HEK293 (cell line): ENCODE measurements around the gene FADS1.
A peak's percentile ranks its signal among the peaks of the same experiment; 100 is the strongest.

Experiments
- CTCF ChIA-PET: fragments of 350-600 bp; formaldehyde crosslinking; extraction: SDS; loops from one replicate; lab custom pipeline; 2021; ENCODE audit warnings: antibody characterized with exemption; lab: Yijun Ruan, JAX
- POLR2A ChIA-PET: fragments of 300-600 bp; formaldehyde crosslinking; extraction: SDS; loops from one replicate; lab custom pipeline; 2020; ENCODE audit warnings: antibody characterized with exemption, inconsistent platforms; lab: Yijun Ruan, JAX
- H3K27ac ChIP-seq: fragments of 200-500 bp; sonication (Bioruptor generic); 2 replicates; pipeline ENCODE4 v1.5.1; 2014; ENCODE audit warnings: low read depth, low read length, control low read depth, inconsistent platforms; ENCODE audit errors: extremely low read depth
- H3K36me3 ChIP-seq, 2 experiments: fragments of 200-500 bp in 1 of 2; sonication (Bioruptor generic) in 1 of 2; 1 replicate in 1 of 2; 2 replicates in 1 of 2; pipeline ENCODE4 v1.5.1; 2014 to 2017; ENCODE audit warnings: inconsistent platforms in 2 of 2, low read length in 2 of 2; ENCODE audit not compliant: control insufficient read depth in 2 of 2, insufficient read depth in 1 of 2
- H3K4me1 ChIP-seq: fragments of 200-500 bp; sonication (Bioruptor generic); 2 replicates; pipeline ENCODE4 v1.5.1; 2014; ENCODE audit warnings: mild to moderate bottlenecking, low read length, inconsistent platforms; ENCODE audit not compliant: control insufficient read depth, insufficient read depth
- H3K4me3 ChIP-seq: 2 replicates; pipeline ENCODE4 v1.5.1; 2011; ENCODE audit warnings: low read depth, mild to moderate bottlenecking, control low read depth, low read length, moderate library complexity
- H3K9me3 ChIP-seq: fragments of 200-500 bp; sonication (Bioruptor generic); 2 replicates; pipeline ENCODE4 v1.5.1; 2014; ENCODE audit warnings: low read depth, low read length, inconsistent platforms; ENCODE audit not compliant: control insufficient read depth, insufficient read depth
- EGR2 ChIP-seq: fragments of 450-650 bp; formaldehyde crosslinking; IDR thresholded peaks from 2 replicates; pipeline ENCODE4 v1.5.1; 2016; ENCODE audit warnings: low read depth, missing biosample characterization, missing genetic modification characterization
- FEZF1 ChIP-seq: fragments of 450-650 bp; formaldehyde crosslinking; IDR thresholded peaks from 2 replicates; pipeline ENCODE4 v1.5.1; 2016; ENCODE audit warnings: missing biosample characterization, missing genetic modification characterization
- GLIS1 ChIP-seq: fragments of 450-650 bp; formaldehyde crosslinking; IDR thresholded peaks from 2 replicates; pipeline ENCODE4 v1.5.1; 2016; ENCODE audit warnings: missing biosample characterization, missing genetic modification characterization
- GLIS2 ChIP-seq: fragments of 450-650 bp; formaldehyde crosslinking; IDR thresholded peaks from 2 replicates; pipeline ENCODE4 v1.5.1; 2016; ENCODE audit warnings: missing biosample characterization, missing genetic modification characterization
- HOXC10 ChIP-seq: sonication (generic); formaldehyde crosslinking; IDR thresholded peaks from 2 replicates; pipeline ENCODE4 v1.8.1; 2023; ENCODE audit warnings: mild to moderate bottlenecking, missing genetic modification reagents
- KLF9 ChIP-seq: fragments of 450-650 bp; formaldehyde crosslinking; IDR thresholded peaks from 2 replicates; pipeline ENCODE4 v1.5.1; 2016; ENCODE audit warnings: missing biosample characterization, missing genetic modification characterization, low read depth
- RBAK ChIP-seq: fragments of 450-650 bp; formaldehyde crosslinking; IDR thresholded peaks from 2 replicates; pipeline ENCODE4 v1.5.1; 2016; ENCODE audit warnings: missing biosample characterization, missing genetic modification characterization
- SP2 ChIP-seq: fragments of 450-650 bp; formaldehyde crosslinking; IDR thresholded peaks from 2 replicates; pipeline ENCODE4 v1.5.1; 2016; ENCODE audit warnings: missing biosample characterization, missing genetic modification characterization
- TSHZ1 ChIP-seq: fragments of 450-650 bp; formaldehyde crosslinking; IDR thresholded peaks from 2 replicates; pipeline ENCODE4 v1.5.1; 2016; ENCODE audit warnings: missing biosample characterization, missing genetic modification characterization, borderline replicate concordance
- ZBTB26 ChIP-seq: fragments of 450-650 bp; formaldehyde crosslinking; optimal IDR thresholded peaks from 2 replicates; pipeline ENCODE3; 2016; ENCODE audit warnings: missing biosample characterization, mild to moderate bottlenecking, missing genetic modification characterization
- ZBTB6 ChIP-seq: fragments of 450-650 bp; formaldehyde crosslinking; IDR thresholded peaks from 2 replicates; pipeline ENCODE4 v1.5.1; 2017; ENCODE audit warnings: missing biosample characterization, missing genetic modification characterization
- ZFHX2 ChIP-seq: fragments of 450-650 bp; formaldehyde crosslinking; conservative IDR thresholded peaks from 2 replicates; pipeline ENCODE4 v1.5.1; 2016; ENCODE audit warnings: missing biosample characterization, missing genetic modification characterization
- ZIC2 ChIP-seq: fragments of 450-650 bp; formaldehyde crosslinking; IDR thresholded peaks from 2 replicates; pipeline ENCODE4 v1.5.1; 2016; ENCODE audit warnings: missing biosample characterization, missing genetic modification characterization
- ZNF19 ChIP-seq: fragments of 450-650 bp; formaldehyde crosslinking; IDR thresholded peaks from 2 replicates; pipeline ENCODE4; 2016; ENCODE audit warnings: missing biosample characterization, missing genetic modification characterization, low read depth
- ZNF621 ChIP-seq: fragments of 450-650 bp; formaldehyde crosslinking; IDR thresholded peaks from 2 replicates; pipeline ENCODE4 v1.5.1; 2017; ENCODE audit warnings: missing biosample characterization, missing genetic modification characterization
- ZNF76 ChIP-seq: fragments of 450-650 bp; formaldehyde crosslinking; IDR thresholded peaks from 2 replicates; pipeline ENCODE4; 2016; ENCODE audit warnings: low read depth, missing biosample characterization, missing genetic modification characterization, borderline replicate concordance
- ZSCAN4 ChIP-seq: fragments of 450-650 bp; formaldehyde crosslinking; IDR thresholded peaks from 2 replicates; pipeline ENCODE4 v1.5.1; 2017; ENCODE audit warnings: missing biosample characterization, missing genetic modification characterization
- ZXDB ChIP-seq: fragments of 450-650 bp; formaldehyde crosslinking; IDR thresholded peaks from 2 replicates; pipeline ENCODE4 v1.5.1; 2016; ENCODE audit warnings: missing biosample characterization, missing genetic modification characterization

FADS1 gene

GRCh38 chr11:61756452-61757212, 60.2 kb downstream of the FADS1 start:
- POLR2A ChIA-PET = no interaction called here
- H3K4me1 ChIP-seq = no peaks in the 10 kb centered on the region; the same call in 1 of the 2 replicates
- TF ChIP-seq ZSCAN4 (tag by site-specific recombination) (no peak), RBAK (tag by site-specific recombination) (no peak), ZIC2 (tag by site-specific recombination) (peak; percentile 68), SP2 (tag by site-specific recombination) (peak; percentile 30), ZFHX2 (tag by site-specific recombination) (peak; percentile 36; the same call in 1 of the 2 replicates), ZBTB6 (tag by site-specific recombination) (no peak), ZNF76 (tag by site-specific recombination) (peak; percentile 52; the same call in 1 of the 2 replicates), TSHZ1 (tag by site-specific recombination) (no peak), ZNF19 (tag by site-specific recombination) (no peak), KLF9 (no peak), GLIS2 (tag by site-specific recombination) (peak; percentile 50), ZNF621 (no peak), GLIS1 (tag by site-specific recombination) (peak; percentile 94), ZXDB (tag by site-specific recombination) (peak; percentile 68; the same call in 1 of the 2 replicates)
- TF ChIP-seq, all 188 proteins: peak for 7
- Histone ChIP-seq H3K27ac (no peak overlapping the region), H3K4me3 (no peak overlapping the region), H3K9me3 (no peaks in the 10 kb centered on the region), H3K36me3 (no peaks in the 10 kb centered on the region)
- CTCF ChIA-PET = interaction anchor here (0.7 to 1.6 kb wide), 5 partner anchors 10 to 31 kb away, joined by 3 to 8 read pairs (median 4); no protein-coding TSS in a partner anchor

- H3K4me1 ChIP-seq = no peaks in the 10 kb centered on the region; the same call in 1 of the 2 replicates
- POLR2A ChIA-PET = no interaction called here
- no peaks in the 10 kb centered on the region for H3K36me3 ChIP-seq
- H3K27ac ChIP-seq = no peak overlapping the region
- 0 out of 2 replicates have a peak, but pooled peaks have one; percentile 6 for TF ChIP-seq EGR2 (tag by site-specific recombination)
- TF ChIP-seq ZBTB26 (tag by site-specific recombination) = no peak
- TF ChIP-seq HOXC10 = no peak
- TF ChIP-seq FEZF1 = no peak
- CTCF ChIA-PET = interaction anchor here (0.7 to 1.6 kb wide), 5 partner anchors 9 to 32 kb away, joined by 3 to 8 read pairs (median 4); no protein-coding TSS in a partner anchor
- no peaks in the 10 kb centered on the region for H3K9me3 ChIP-seq
- no peak overlapping the region for H3K4me3 ChIP-seq
Measured at GRCh38 chr11:61756147-61756451, 60.7 kb downstream of the FADS1 start.
